Activated naive CD4-positive, alpha-beta T cell (primary cell): Measurements from ENCODE around the gene MAP2K4.

Experiments used
- DNase-seq, 4 experiments: peaks; one replicate each; lab custom pipeline; 2025; lab: John Stamatoyannopoulos, UW

Gene MAP2K4

DNA sequence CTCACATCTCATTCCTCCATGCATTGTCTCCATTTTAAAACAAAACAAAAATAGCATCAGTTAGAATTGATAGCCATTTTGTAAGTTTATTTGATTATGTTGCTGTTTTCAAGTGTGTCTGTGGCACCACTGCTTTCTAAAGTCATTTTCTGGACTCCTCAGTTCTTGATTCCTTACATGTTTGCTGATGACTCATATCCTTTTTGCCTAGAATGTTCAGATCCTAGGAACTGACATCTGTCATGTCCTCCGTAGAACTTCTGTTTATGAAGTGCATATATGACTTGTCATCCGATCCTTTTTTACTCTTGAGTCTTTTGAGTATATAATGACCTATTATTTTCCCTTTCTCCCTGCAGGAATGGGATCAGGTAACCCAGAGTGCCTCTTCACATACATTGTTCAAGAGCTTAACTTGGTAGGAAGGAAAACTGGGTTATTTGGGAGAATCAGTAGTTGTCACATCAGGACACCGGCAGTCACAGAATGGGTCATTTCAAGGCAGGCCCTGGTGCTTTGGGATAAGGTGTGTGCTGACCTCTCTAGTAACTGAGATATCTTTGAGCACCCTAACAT is 69.2 kb downstream of the MAP2K4 start:
- no peak for DNase-seq

DNA sequence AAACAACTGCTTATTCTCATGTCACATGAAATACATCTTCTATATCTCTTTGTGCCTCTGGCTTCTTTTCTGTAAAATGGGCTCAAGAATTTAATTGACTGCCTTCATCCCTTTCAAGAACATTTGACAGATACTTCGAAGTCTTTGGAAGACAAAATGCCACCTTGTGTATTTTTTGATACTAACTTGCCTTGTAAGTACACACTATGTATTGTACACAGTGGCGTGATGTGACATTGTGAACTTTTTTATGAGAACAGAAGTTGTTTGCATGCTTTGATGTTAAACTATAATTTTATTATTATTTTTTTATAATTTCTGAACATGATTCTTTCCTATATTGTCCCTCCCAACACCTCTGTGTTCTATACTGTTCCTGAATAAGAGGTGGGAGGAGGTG is 73.7 kb downstream of the MAP2K4 start:
- no peak for DNase-seq

GRCh38 chr17:12095522-12095921 is 74.8 kb downstream of the MAP2K4 start:
- DNase-seq, result no peak

- DNase-seq, result no peak
Observed at GRCh38 chr17:12097326-12097725, 76.6 kb downstream of the MAP2K4 start.

- no peak for DNase-seq
Observed at GRCh38 chr17:12098568-12098967, 77.9 kb downstream of the MAP2K4 start.

GRCh38 chr17:12099412-12099811 is 78.7 kb downstream of the MAP2K4 start:
- DNase-seq, result no peak

GRCh38 chr17:12104831-12105230 is 84.2 kb downstream of the MAP2K4 start:
- no peak for DNase-seq

GRCh38 chr17:12107905-12108304 is 87.2 kb downstream of the MAP2K4 start:
- DNase-seq, result no peak

GRCh38 chr17:12110906-12111305 is 90.2 kb downstream of the MAP2K4 start:
- DNase-seq, result no peak

DNA sequence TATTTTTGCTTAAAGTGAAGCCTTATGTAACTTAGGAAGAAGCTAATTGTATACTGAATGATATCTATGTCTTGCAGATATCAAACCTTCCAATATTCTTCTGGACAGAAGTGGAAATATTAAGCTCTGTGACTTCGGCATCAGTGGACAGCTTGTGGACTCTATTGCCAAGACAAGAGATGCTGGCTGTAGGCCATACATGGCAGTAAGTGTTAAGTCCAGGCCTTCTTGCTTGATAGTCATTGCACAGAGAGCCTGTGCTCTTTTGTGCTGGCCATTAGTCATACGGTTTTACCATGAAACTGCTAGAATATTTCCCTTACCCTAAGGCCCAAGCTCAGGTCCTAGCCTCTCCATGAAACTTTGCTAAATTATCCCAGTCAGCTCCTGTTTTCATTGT is 92.5 kb downstream of the MAP2K4 start:
- no peak for DNase-seq

DNA sequence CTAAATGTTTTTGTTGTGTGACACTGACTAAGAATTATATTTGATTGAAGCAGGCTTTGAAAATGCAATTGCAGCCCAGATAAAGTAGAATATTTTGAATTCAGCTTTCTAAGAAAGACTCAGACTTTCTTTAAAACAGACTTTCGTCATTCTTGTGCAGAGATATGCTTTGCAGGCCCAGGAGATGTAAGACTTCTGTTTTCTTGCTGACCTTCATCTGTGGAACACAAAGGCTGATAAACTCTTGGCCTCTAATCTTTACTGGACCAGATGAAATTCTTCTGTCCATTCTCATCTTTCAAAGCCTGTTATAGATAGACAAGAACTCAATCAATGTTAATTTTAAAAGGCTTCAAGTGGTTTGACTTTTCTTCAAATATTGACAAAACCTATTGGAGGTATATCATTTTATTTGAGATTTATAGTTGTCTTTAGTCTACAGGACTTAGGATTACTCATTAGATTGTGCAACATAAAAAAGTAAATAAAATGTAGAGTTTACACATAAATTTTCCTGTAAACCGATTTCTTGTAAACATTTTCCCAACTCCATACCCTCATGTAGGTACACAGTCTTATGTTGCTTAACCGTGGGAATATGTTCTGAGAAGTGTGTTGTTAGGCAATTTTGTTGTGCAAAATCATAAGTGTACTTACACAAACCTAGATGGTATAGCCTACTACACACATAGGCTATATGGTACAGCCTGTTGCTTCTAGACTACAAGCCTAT is 94.2 kb downstream of the MAP2K4 start:
- no peak for DNase-seq

GRCh38 chr17:12116143-12116542 is 95.5 kb downstream of the MAP2K4 start:
- no peak for DNase-seq

DNA sequence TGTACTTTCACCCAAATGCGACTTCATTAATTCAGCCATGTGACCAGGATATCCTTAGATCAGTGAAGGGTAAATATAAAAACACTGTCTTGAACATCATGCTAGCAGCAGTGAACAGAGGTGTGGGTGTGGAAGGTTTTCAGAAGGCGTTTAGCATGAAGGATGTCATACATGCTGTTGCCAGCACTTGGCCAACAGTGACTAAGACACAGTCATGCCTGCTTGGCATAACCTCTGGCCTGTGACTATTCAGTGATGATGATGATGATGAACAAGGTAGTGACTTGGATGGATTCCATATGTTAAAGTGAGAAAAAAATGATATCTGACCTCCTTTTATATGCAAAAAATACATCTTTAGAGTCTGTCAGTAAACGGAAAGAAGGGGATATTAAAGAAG is 97.9 kb downstream of the MAP2K4 start:
- no peak for DNase-seq

GRCh38 chr17:12122075-12122474 is 101.4 kb downstream of the MAP2K4 start:
- no peak for DNase-seq

- no peak for DNase-seq
Observed at GRCh38 chr17:12127177-12127576, 106.5 kb downstream of the MAP2K4 start.

- DNase-seq, result no peak
Observed at GRCh38 chr17:12127667-12128066, 107.0 kb downstream of the MAP2K4 start.

GRCh38 chr17:12128946-12129345 is 108.3 kb downstream of the MAP2K4 start:
- DNase-seq, result no peak

DNA sequence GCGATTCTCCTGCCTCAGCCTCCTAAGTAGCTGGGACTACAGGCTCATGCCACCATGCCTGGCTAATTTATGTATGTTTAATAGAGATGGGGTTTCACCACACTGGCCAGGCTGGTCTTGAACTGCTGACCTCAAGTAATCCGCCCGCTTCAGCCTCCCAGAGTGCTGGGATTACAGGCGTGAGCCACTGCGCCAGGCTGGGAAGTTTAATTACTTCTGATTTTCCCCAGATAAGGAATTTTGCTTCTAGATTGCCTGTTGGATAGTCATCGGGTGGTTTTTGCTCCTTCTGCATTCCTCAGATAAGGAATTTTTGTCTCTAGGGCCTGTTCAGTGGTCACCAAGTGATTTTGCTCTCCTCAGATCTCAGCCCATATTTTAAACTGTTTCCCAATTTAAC is 112.5 kb downstream of the MAP2K4 start:
- DNase-seq, result no peak

- no peak for DNase-seq
Observed at GRCh38 chr17:12134101-12134500, 113.4 kb downstream of the MAP2K4 start.

GRCh38 chr17:12134587-12134986 is 113.9 kb downstream of the MAP2K4 start:
- DNase-seq, result no peak

DNA sequence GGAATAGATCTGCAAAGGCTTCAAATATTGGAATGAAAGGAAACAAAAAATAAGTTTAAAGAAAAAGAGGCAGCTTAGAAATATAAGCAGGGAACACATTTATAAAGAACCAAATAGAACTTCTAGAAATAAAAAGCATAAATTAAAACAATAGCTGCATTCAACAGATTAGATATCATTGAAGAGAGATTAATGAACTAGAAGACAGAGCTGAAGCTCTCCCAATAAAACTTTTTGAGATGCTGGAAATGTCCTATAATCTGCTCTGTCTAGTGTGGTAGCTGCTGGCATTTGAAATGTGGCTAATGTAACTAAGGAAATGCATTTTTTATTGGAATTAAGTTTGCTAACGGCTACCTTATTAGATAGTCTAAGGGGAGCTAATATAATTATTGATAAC is 115.6 kb downstream of the MAP2K4 start:
- no peak for DNase-seq

- DNase-seq, result no peak
Observed at GRCh38 chr17:12136646-12137045, 116.0 kb downstream of the MAP2K4 start.

DNA sequence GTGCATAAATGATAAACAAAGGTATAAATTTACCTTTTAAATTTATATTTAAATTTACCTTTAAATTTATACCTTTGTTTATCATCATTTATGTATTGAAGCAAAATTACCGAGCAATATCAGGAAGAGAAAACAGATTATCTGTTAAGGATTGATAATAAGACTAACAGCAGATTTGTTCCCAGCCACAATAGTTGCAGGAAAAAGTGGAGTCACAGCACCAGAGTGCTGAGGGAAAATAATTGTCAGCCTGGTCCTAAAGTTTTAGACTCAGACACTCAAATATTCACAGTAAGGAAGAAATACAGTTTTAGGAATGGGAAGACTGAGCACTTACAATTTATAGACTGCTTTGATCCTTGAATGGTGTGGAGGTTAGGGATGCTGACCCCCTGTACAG is 117.2 kb downstream of the MAP2K4 start:
- DNase-seq, result no peak

DNA sequence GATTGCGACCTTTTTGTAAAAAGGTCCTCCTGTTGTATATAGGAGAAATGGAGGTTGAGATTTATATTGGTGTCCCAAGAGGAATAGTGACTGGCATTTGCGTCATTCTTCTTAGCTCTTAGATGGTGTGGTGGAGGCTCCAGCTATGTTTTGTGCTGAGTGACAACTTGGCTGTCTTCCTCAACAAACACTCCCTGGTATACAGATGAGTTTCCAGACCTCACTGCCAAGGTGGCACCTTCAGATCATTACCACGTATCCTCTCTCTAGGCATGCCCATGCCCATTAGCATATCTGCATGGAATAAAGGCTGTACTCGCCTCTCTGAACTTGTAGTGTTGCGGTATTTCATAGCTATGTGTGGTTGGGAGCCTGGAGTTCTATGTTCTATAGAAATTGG is 120.0 kb downstream of the MAP2K4 start:
- DNase-seq, result no peak
